Breast epithelium (tissue), 4 donors: ENCODE measurements around the gene TBXAS1. TPM values are rescaled to one million over a fixed set of nuclear protein-coding genes. Genes with fewer than 3 reads are reported as not detected.

Experiments
- DNase-seq, 2 donors: peaks; one replicate each; pipeline ENCODE4 v3.0.0-alpha.2; 2019; ENCODE audit warnings: low spot score in 2 of 2
- H3K27ac ChIP-seq, 2 donors: fragments of 200-600 bp; sonication (generic) in 1 of 2; one replicate each; pipeline ENCODE4 v1.5.1; 2016 to 2019; ENCODE audit warnings: mild to moderate bottlenecking in 1 of 2
- H3K27me3 ChIP-seq, 2 donors: fragments of 200-600 bp; sonication (generic) in 1 of 2; one replicate each; pipeline versions ENCODE4 v1.5.1 to v1.6.0; 2017 to 2019; ENCODE audit warnings: control low read depth in 1 of 2, mild to moderate bottlenecking in 1 of 2
- H3K36me3 ChIP-seq: fragments of 200-600 bp; one replicate; pipeline ENCODE4 v1.5.1; 2019
- H3K4me1 ChIP-seq, 2 donors: fragments of 200-600 bp; sonication (generic); one replicate each; pipeline ENCODE4 v1.5.1; 2016 to 2019; ENCODE audit warnings: control low read depth in 1 of 2
- H3K4me3 ChIP-seq, 3 donors: fragments of 200-600 bp; sonication (generic); 1 replicate in 2 of 3; 2 replicates in 1 of 3; pipeline ENCODE4 v1.5.1; 2016 to 2019; ENCODE audit warnings: mild to moderate bottlenecking in 3 of 3, moderate library complexity in 2 of 3
- H3K9me3 ChIP-seq, 2 donors: fragments of 200-600 bp; sonication (generic) in 1 of 2; one replicate each; pipeline ENCODE4 v1.5.1; 2016 to 2019; ENCODE audit warnings: control low read depth in 1 of 2
- POLR2A ChIP-seq: fragments of 450-650 bp; IDR thresholded peaks from one replicate; pipeline ENCODE4 v1.6.1; 2016; ENCODE audit warnings: antibody characterized with exemption, mild to moderate bottlenecking, moderate library complexity
- POLR2AphosphoS5 ChIP-seq, 3 donors: sonication (generic); formaldehyde crosslinking; IDR thresholded peaks; one replicate each; pipeline ENCODE4 v1.6.1; 2017; ENCODE audit warnings: antibody characterized with exemption in 3 of 3
- intact Hi-C: fragments of 100-400 bp; cut with DNase I; formaldehyde crosslinking; loops from one replicate; pipeline ENCODE4 v1.15.1; 2023; ENCODE audit warnings: low total_unique reads
- total RNA-seq, 3 donors: library from RNA; depleted of rRNA; stranded (reverse); fragments of >200 nt; gene quantifications; one replicate each; pipeline ENCODE4 v1.1.0, GENCODE V29; 2016
- TF ChIP-seq, protein P1 (sequence below), 3 donors: fragments of 450-650 bp; IDR thresholded peaks; one replicate each; pipeline ENCODE4 v1.5.1; 2016 to 2017; ENCODE audit warnings: antibody characterized with exemption in 3 of 3, mild to moderate bottlenecking in 3 of 3, moderate library complexity in 3 of 3

TBXAS1 gene
- total RNA-seq, 3 donors from 2014 or later = 17.7 to 59.8 (median 17.9) TPM

DNA sequence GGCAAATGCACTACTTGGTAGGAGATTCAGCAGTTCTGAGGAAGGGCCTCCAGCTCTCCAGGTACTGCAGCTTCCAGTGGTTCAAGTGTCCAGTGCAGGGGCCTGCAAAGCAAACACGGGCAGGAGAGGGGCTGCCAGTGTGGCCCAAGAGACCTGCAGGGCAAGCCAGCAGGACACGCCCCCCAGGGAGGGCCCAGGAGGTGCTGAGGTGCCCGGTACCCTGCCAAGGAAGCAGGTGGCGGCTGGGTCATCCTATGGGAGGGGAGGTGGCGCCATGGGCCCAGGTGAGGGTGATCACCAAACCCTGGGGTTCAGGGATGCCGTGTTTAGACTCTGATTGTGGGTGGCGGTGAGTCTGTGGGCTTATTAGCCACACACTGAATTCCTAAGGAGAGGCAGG, 188.0 kb downstream of the TBXAS1 start:
- Histone ChIP-seq H3K9me3 (no peaks in the 10 kb centered on the region), H3K27me3 (no peaks in the 10 kb centered on the region), H3K4me3 (no peak overlapping the region), H3K27ac (no peak overlapping the region), H3K36me3 (no peaks in the 10 kb centered on the region), H3K4me1 (no peaks in the 10 kb centered on the region)
- TF ChIP-seq, protein P1, sequence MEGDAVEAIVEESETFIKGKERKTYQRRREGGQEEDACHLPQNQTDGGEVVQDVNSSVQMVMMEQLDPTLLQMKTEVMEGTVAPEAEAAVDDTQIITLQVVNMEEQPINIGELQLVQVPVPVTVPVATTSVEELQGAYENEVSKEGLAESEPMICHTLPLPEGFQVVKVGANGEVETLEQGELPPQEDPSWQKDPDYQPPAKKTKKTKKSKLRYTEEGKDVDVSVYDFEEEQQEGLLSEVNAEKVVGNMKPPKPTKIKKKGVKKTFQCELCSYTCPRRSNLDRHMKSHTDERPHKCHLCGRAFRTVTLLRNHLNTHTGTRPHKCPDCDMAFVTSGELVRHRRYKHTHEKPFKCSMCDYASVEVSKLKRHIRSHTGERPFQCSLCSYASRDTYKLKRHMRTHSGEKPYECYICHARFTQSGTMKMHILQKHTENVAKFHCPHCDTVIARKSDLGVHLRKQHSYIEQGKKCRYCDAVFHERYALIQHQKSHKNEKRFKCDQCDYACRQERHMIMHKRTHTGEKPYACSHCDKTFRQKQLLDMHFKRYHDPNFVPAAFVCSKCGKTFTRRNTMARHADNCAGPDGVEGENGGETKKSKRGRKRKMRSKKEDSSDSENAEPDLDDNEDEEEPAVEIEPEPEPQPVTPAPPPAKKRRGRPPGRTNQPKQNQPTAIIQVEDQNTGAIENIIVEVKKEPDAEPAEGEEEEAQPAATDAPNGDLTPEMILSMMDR (IDR thresholded peaks at IDR 0.05) = no peak
- no peak for TF ChIP-seq POLR2A
- TF ChIP-seq POLR2AphosphoS5 (IDR thresholded peaks at IDR 0.05) = no peak
- no peak for DNase-seq
- intact Hi-C loops = no loop called here

DNA sequence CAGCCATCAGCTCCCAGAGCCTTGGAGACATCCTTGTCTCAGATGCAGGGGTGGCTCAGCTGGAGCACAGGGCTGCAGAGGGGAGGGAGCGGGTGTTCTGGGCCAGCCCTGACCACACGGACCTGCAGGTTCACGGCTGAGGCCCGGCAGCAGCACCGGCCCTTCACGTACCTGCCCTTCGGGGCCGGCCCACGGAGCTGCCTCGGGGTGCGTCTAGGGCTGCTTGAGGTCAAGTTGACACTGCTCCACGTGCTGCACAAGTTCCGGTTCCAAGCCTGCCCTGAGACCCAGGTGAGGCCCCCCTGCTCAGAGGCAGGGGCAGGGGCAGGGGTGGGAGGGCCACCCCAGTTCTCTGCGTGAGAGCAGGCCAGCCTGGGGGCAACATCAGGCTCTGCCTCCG, 188.5 kb downstream of the TBXAS1 start:
- intact Hi-C loops = no loop called here
- TF ChIP-seq, protein P1 (IDR thresholded peaks at IDR 0.05) = no peak
- TF ChIP-seq POLR2AphosphoS5 (IDR thresholded peaks at IDR 0.05) (no peak), POLR2A (no peak)
- H3K4me1 ChIP-seq = no peaks in the 10 kb centered on the region
- H3K4me3 ChIP-seq = no peak overlapping the region
- no peaks in the 10 kb centered on the region for H3K36me3 ChIP-seq
- no peaks in the 10 kb centered on the region for H3K9me3 ChIP-seq
- no peak for DNase-seq
- H3K27me3 ChIP-seq = no peaks in the 10 kb centered on the region
- no peak overlapping the region for H3K27ac ChIP-seq

DNA sequence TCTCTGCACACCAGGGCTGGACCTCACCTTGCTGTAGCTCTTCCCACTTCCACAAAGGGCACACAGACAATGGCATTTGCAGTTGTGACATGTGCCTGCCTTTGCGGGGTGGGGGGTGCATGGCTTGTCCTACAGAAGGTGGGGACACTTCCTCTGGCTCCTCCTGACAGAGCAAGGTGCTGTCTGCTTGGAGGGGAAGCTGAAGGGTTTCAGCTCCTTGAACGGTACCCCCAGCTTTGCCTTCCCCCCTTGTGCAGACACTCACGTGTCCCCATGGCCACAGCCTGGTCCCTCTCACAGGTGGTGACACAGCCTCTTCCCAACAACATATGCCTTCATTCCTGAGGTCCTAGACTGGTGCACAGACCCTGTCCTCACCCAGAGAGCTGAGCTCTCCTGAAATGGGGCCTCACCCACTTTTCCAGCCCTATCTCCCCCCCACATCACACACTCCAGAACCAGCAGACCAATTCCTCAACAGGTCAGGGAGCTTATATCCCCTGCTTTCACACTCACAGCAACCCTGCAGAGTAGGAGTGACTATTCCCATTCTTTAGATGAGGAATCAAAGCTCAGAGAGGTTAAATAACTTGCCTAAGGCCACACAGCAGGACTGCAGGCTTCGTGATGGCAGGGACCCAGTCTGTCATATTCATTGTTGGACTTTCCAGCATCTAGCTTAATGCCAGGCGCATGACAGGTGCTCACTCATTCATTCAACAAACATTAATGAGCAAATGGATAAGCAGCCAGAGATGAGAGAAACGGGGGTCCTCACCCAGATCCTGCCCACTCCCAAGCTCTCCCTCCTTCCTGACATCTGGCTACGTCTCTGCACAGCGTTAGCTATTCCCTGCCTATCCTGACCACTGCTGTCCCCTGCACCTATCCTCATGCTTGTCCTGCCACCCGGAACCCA, 189.3 kb downstream of the TBXAS1 start:
- Histone ChIP-seq H3K4me1 (no peaks in the 10 kb centered on the region), H3K27ac (no peak overlapping the region), H3K9me3 (no peaks in the 10 kb centered on the region), H3K4me3 (no peak overlapping the region), H3K36me3 (no peaks in the 10 kb centered on the region), H3K27me3 (no peaks in the 10 kb centered on the region)
- intact Hi-C loops = no loop called here
- DNase-seq = no peak
- TF ChIP-seq, protein P1 (IDR thresholded peaks at IDR 0.05) = no peak
- TF ChIP-seq POLR2AphosphoS5 (IDR thresholded peaks at IDR 0.05) = no peak
- TF ChIP-seq POLR2A = no peak

DNA sequence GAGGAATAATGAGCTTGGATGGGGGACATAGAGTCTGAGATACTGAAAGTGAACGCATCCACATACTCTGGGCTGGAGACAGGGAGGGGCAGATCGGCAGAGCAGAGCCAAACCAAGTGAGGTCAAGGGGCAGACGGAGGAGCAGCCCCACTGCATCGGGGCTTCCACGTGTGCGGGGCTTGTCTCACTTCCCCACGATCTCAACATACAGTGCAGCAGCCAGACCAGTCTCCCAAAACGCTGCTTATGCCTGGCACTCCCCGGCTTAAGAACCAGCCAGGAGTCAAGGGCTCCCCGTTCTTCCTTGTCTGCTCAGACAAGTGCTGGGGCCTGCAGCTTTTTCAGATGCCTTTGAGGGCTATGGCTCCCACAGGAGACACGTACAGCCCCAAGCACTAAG, 190.1 kb downstream of the TBXAS1 start:
- no peak overlapping the region for H3K4me3 ChIP-seq
- H3K27me3 ChIP-seq = no peaks in the 10 kb centered on the region
- TF ChIP-seq, protein P1 (IDR thresholded peaks at IDR 0.05) = no peak
- TF ChIP-seq POLR2AphosphoS5 (IDR thresholded peaks at IDR 0.05) = no peak
- TF ChIP-seq POLR2A = no peak
- intact Hi-C loops = no loop called here
- H3K9me3 ChIP-seq = no peaks in the 10 kb centered on the region
- no peaks in the 10 kb centered on the region for H3K4me1 ChIP-seq
- no peak overlapping the region for H3K27ac ChIP-seq
- no peak for DNase-seq
- H3K36me3 ChIP-seq = no peaks in the 10 kb centered on the region

DNA sequence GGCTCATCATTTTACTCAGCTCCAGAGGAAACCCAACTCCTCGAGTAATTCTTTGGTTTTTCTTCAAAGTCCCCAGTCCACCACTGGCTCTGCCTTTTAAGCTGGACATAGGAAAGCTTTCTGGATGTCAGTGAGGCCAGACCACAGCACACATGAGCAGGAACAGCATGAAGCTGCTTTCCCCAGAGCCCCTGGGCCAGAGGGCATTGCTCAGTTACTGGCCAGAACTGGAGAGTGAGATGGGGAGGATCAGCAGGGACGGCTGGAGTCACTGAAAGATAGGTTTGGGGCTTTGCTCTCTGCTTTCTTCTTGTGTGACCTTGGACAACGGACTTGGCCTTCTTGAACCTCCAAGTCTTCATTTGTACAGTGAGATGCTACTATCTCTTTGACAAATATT, 190.5 kb downstream of the TBXAS1 start:
- intact Hi-C loops = no loop called here
- DNase-seq = no peak
- no peak for TF ChIP-seq POLR2AphosphoS5 (IDR thresholded peaks at IDR 0.05)
- TF ChIP-seq, protein P1 (IDR thresholded peaks at IDR 0.05) = no peak
- no peak for TF ChIP-seq POLR2A
- Histone ChIP-seq H3K4me3 (no peak overlapping the region), H3K27ac (no peak overlapping the region), H3K27me3 (no peaks in the 10 kb centered on the region), H3K4me1 (no peaks in the 10 kb centered on the region), H3K36me3 (no peaks in the 10 kb centered on the region), H3K9me3 (no peaks in the 10 kb centered on the region)
